Endothelial cell of umbilical vein (primary cell): ENCODE data around the gene PRPF31. TPM values are rescaled to one million over a fixed set of nuclear protein-coding genes. Genes with fewer than 3 reads are reported as not detected.

Experiments used
- BruUV-seq: library from RNA; stranded (reverse); fragments of 400-500 nt; replicated peaks from 2 replicates; lab custom pipeline; 2021; lab: Mats Ljungman, UMichigan
- CTCF ChIA-PET: fragments of 300-600, 350-600 bp; sonication (Branson Sonifier 250); formaldehyde crosslinking; loops from one replicate; lab custom pipeline; 2021; ENCODE audit warnings: antibody characterized with exemption, inconsistent platforms; lab: Charles Lee
- POLR2A ChIA-PET: fragments of 300-600, 350-600 bp; sonication (Branson Sonifier 250); formaldehyde crosslinking; loops from one replicate; lab custom pipeline; 2021; ENCODE audit warnings: antibody characterized with exemption, inconsistent platforms; lab: Charles Lee
- DNase-seq: peaks from one replicate; pipeline ENCODE4 v3.0.0-alpha.2; 2011; ENCODE audit warnings: low read depth, low spot score
- FAIRE-seq: peaks from 2 replicates; lab custom pipeline; 2011; peaks lifted over from hg19 to GRCh38; lab: Jason Lieb, UNC
- H2AFZ ChIP-seq: 2 replicates; pipeline ENCODE4 v1.6.0; 2012; ENCODE audit warnings: low read depth, low read length, control low read depth, inconsistent platforms
- H3K27ac ChIP-seq: 2 replicates; pipeline ENCODE4 v1.5.1; 2011; ENCODE audit warnings: low read depth, mild to moderate bottlenecking, control low read depth, low read length, moderate library complexity; ENCODE audit not compliant: insufficient read depth
- H3K27me3 ChIP-seq, 2 experiments: 2 replicates each; pipeline versions ENCODE4 v1.6.0 to v1.6.1; 2011; ENCODE audit warnings: low read length in 2 of 2, mixed read lengths in 1 of 2; ENCODE audit not compliant: control insufficient read depth in 2 of 2, insufficient read depth in 2 of 2
- H3K36me3 ChIP-seq, 2 experiments: 2 replicates in 1 of 2; 3 replicates in 1 of 2; pipeline ENCODE4 v1.5.1; 2011; ENCODE audit warnings: low read length in 2 of 2, mild to moderate bottlenecking in 1 of 2, moderate library complexity in 1 of 2; ENCODE audit not compliant: control insufficient read depth in 2 of 2, insufficient read depth in 2 of 2; ENCODE audit errors: extremely low read depth in 1 of 2
- H3K4me1 ChIP-seq: 3 replicates; pipeline ENCODE4 v1.5.1; 2011; ENCODE audit warnings: mild to moderate bottlenecking, low read length; ENCODE audit not compliant: control insufficient read depth, insufficient read depth; ENCODE audit errors: extremely low read depth
- H3K4me2 ChIP-seq: 2 replicates; pipeline ENCODE4 v1.6.1; 2011; ENCODE audit warnings: low read length, control low read depth, mixed read lengths; ENCODE audit not compliant: insufficient read depth
- H3K4me3 ChIP-seq, 3 experiments: fragments of 200-600 bp in 1 of 3; sonication (generic), shearing (Covaris generic) in 1 of 3; replicated peaks in 1 of 3; 2 replicates each; pipeline ENCODE4 v1.5.1; 2011 to 2016; ENCODE audit warnings: control low read depth in 3 of 3, low read length in 3 of 3, mild to moderate bottlenecking in 2 of 3, inconsistent platforms in 1 of 3, low read depth in 1 of 3, moderate library complexity in 1 of 3; ENCODE audit not compliant: insufficient read depth in 1 of 3
- H3K79me2 ChIP-seq: 2 replicates; pipeline ENCODE4 v1.6.0; 2012; ENCODE audit warnings: low read length, inconsistent platforms; ENCODE audit not compliant: control insufficient read depth, insufficient read depth
- H3K9ac ChIP-seq: replicated peaks from 2 replicates; pipeline ENCODE3; 2011; ENCODE audit warnings: low read length, control low read depth; ENCODE audit not compliant: insufficient read depth; ENCODE audit errors: extremely low read depth
- H3K9me1 ChIP-seq: replicated peaks from 3 replicates; pipeline ENCODE4 v1.6.0; 2011; ENCODE audit warnings: mild to moderate bottlenecking, low read length; ENCODE audit not compliant: control insufficient read depth, insufficient read depth; ENCODE audit errors: extremely low read depth
- H3K9me3 ChIP-seq: replicated peaks from 2 replicates; pipeline ENCODE4 v1.5.1; 2012; ENCODE audit warnings: low read length, inconsistent platforms; ENCODE audit not compliant: control insufficient read depth, insufficient read depth
- H4K20me1 ChIP-seq: replicated peaks from 2 replicates; pipeline ENCODE3; 2011; ENCODE audit warnings: mild to moderate bottlenecking, low read length; ENCODE audit not compliant: control insufficient read depth, insufficient read depth; ENCODE audit errors: extremely low read depth
- GATA2 ChIP-seq: IDR thresholded peaks from 2 replicates; pipeline ENCODE4 v1.7.0; 2011; ENCODE audit warnings: low read depth, mild to moderate bottlenecking, moderate library complexity, mixed read lengths, low read length; ENCODE audit not compliant: insufficient read length, insufficient read depth
- JUN ChIP-seq: IDR thresholded peaks from 2 replicates; pipeline ENCODE4 v1.6.1; 2011; ENCODE audit warnings: borderline replicate concordance, low read depth; ENCODE audit not compliant: insufficient read length, insufficient read depth
- MYC ChIP-seq: IDR thresholded peaks from one replicate; pipeline ENCODE4 v1.6.1; 2011; ENCODE audit warnings: mild to moderate bottlenecking, low read depth, low read length
- POLR2A ChIP-seq: IDR thresholded peaks from 2 replicates; pipeline ENCODE4 v1.6.1; 2012; ENCODE audit warnings: low read depth, mild to moderate bottlenecking, control low read depth, low read length
- POLR2AphosphoS5 ChIP-seq: IDR thresholded peaks from 2 replicates; pipeline ENCODE4 v1.6.1; 2012; ENCODE audit warnings: low read depth, mild to moderate bottlenecking, control low read depth, low read length, moderate library complexity; ENCODE audit not compliant: insufficient read depth
- dilution Hi-C: fragments of 300-500 bp; cut with MboI; formaldehyde crosslinking; loops from one replicate; pipeline ENCODE4 v1.15.0; 2019; ENCODE audit warnings: low sequenced_read_pairs; ENCODE audit not compliant: extremely low pct_ligation_motif_present
- intact Hi-C: fragments of 100-400 bp; cut with micrococcal nuclease; formaldehyde crosslinking; loops from one replicate; pipeline ENCODE4 v1.10.0; 2022
- polyA plus RNA-seq, 4 experiments: library from polyadenylated mRNA; depleted of rRNA in 3 of 4; stranded (reverse) in 3 of 4; unstranded in 1 of 4; fragments of >200 nt; gene quantifications; 2 replicates each; pipeline versions ENCODE4 v1.2.1 to v1.2.3, GENCODE V29; 2011 to 2012; ENCODE audit warnings: missing spikeins in 1 of 4
- total RNA-seq: library from RNA; stranded (reverse); gene quantifications from 2 replicates; pipeline ENCODE4 v1.2.3, GENCODE V29; 2021

The PRPF31 gene
- total and polyA plus RNA-seq, 2 donors (not counting 3 experiments of a cell fraction or from before 2014, with no cell fraction given): 76.2 to 101 TPM

DNA sequence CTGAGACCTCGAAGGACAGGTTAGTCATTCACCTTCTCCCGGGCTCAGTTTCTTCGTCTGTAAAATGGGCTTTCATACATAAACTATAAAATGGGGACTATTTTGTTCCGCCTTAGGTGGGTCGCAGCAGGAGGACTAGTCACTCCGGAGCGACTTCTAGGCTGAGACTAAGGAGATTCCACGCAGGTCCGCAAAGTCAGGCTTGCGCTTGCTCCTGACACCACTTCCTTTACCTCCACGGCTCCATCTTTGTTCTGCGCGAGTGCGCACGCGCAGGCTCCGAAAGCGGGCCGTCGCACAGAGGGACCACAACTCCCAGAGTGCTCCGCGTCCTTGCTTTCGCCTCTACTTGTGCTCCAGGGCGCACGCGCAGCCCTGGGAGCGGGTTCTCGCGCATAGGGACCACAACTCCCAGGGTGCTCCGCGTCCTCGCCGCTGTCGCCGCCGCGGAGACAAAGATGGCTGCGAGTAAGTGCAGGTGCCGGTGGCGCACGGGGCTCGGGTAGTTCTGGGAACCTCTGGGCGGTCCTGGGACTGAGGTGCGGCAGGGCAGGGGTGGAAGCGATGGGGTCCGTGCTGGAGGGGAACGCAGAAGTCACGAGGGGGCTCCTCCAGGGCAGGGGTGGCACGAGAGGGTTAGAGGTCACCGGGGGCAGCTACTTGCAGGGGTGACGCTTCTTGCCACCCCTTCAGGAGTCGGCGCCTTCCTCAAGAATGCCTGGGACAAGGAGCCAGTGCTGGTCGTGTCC lies 13.0 kb upstream of the PRPF31 start, which contains the start of gene NDUFA3:
NDUFA3 (plus strand) TSS at position 435 of the 749 bp plus-strand sequence; CDS start at position 459, 24 bp downstream.
- no peaks in the 10 kb centered on the region for H3K9me3 ChIP-seq
- no peak within 1 kb of the TSS for H3K27ac ChIP-seq
- ChIA-PET POLR2A (no interaction called here), CTCF (no interaction called here)
- H3K9ac ChIP-seq: peak within 1 kb of the TSS; percentile 57
- peak within 1 kb of the TSS; percentile 85 for H3K4me2 ChIP-seq
- no TSS peak for BruUV-seq
- no peaks in the 10 kb centered on the region for H3K9me1 ChIP-seq
- peaks cover 8% of the 10 kb centered on the region for H3K79me2 ChIP-seq
- H3K27me3 ChIP-seq: no peaks in the 10 kb centered on the region
- peak; percentile 11 for TF ChIP-seq MYC
- peak; percentile 87 for TF ChIP-seq POLR2A
- TF ChIP-seq JUN: no peak
- TF ChIP-seq POLR2AphosphoS5: peak; percentile 76
- peak within 1 kb of the TSS; percentile 65 for H2AFZ ChIP-seq
- H3K4me3 ChIP-seq: peak within 1 kb of the TSS; percentile 15 to 97 (median 57)
- dilution Hi-C loops: no loop called here
- intact Hi-C loops: loop anchor here (1.0 to 2.0 kb wide), 4 partner anchors 13 to 260 kb away; partner anchors contain the start of genes CNOT3, PRPF31 and TFPT
- no peaks in the 10 kb centered on the region for H4K20me1 ChIP-seq
- no peaks in the 10 kb centered on the region for H3K4me1 ChIP-seq
- peaks cover 0 to 16% of the 10 kb centered on the region in 2 experiments for H3K36me3 ChIP-seq
- DNase-seq (peak; percentile 99), FAIRE-seq (peak; percentile 97)

DNA sequence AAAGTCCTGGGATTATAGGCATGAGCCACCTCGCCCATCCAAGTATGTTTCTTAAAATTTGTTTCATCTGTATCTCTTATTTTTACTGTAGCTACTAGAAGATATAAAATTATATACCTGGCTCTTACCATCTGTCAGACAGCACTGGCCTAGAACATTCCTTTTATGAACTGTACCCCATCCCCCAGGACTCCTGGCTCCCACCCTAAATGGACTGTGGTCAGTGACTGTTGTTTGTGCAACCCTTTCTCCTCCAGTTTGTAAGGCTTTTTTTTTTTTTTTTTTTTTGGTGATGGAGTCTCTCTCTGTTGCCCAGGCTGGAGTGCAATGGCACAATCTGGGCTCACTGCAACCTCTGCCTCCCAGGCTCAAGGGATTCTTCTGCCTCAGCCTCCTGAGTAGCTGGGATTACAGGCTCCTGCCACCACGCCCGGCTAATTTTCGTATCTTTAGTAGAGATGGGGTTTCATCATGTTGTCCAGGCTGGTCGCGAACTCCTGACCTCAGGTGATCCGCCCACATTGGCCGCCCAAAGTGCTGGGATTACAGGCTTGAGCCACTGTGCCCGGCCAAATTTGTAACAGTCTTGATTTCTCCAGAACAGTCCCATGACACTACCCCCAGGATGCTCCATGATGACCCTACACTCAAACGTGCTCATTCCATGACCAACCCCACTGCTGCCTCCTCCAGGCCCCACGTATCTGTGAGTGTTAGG lies 10.4 kb upstream of the PRPF31 start:
- peaks cover 0 to 36% of the 10 kb centered on the region in 2 experiments for H3K36me3 ChIP-seq
- dilution Hi-C loops (no loop called here), intact Hi-C loops (no loop called here)
- no peaks in the 10 kb centered on the region for H3K27me3 ChIP-seq
- CTCF ChIA-PET: no interaction called here
- H3K9ac ChIP-seq: no peak overlapping the region
- POLR2A ChIA-PET: no interaction called here
- no peaks in the 10 kb centered on the region for H3K9me1 ChIP-seq
- H3K4me2 ChIP-seq: no peak overlapping the region
- BruUV-seq: no TSS peak
- no peaks in the 10 kb centered on the region for H4K20me1 ChIP-seq
- TF ChIP-seq POLR2A (no peak), POLR2AphosphoS5 (no peak), GATA2 (no peak)
- no peaks in the 10 kb centered on the region for H3K9me3 ChIP-seq
- H3K4me3 ChIP-seq: no peak overlapping the region
- H3K79me2 ChIP-seq: peaks cover 8% of the 10 kb centered on the region
- no peak for DNase-seq
- no peaks in the 10 kb centered on the region for H3K4me1 ChIP-seq
- peak; percentile 4 for FAIRE-seq
- H3K27ac ChIP-seq: no peak overlapping the region
- no peak overlapping the region for H2AFZ ChIP-seq
